ENCODE data around the gene CELA3B.
"Not testable (repeated sequence)": the region's sequence is repeated elsewhere in the genome, so short reads cannot be mapped to it uniquely, and the experiment has no call there.

DNA sequence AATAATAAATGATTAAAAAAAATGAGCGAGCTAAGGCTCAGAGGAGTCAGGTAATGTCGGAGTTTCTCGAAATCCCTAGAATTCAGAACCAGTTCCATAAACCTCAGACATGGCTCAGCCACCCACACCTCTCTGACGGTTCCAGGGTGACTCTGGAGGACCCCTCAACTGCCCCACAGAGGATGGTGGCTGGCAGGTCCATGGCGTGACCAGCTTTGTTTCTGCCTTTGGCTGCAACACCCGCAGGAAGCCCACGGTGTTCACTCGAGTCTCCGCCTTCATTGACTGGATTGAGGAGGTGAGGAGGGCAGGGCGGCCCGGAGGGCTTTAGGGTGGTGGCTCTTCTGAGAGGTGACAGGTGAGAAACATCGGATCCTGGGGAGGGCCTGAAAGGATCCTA lies 9.6 kb downstream of the CELA3B start:
- not testable (repeated sequence) for TF ChIP-seq CTCF, POLR2A (IDR thresholded peaks at IDR 0.05)
